Natural killer cell (primary cell): ENCODE measurements around the gene VWA3B. TPM values are rescaled to one million over a fixed set of nuclear protein-coding genes. Genes with fewer than 3 reads are reported as not detected.

Experiments
- ATAC-seq, 3 donors: fragments of 150-1000 bp in 2 of 3; fragments of 200-7000 bp in 1 of 3; cut with Tn5 transposase; 1 replicate in 1 of 3; 2 replicates in 2 of 3; pipeline ENCODE4 v1.10.0; 2021; ENCODE audit warnings: mild to moderate bottlenecking in 2 of 3, moderate library complexity in 2 of 3
- DNase-seq, 2 donors: peaks; one replicate each; pipeline versions ENCODE4 v3.0.0 to v3.0.0-alpha.2; 2013 to 2021; ENCODE audit warnings: mixed read lengths in 1 of 2
- H3K27ac ChIP-seq: one replicate; pipeline ENCODE4 v1.5.1; 2013; ENCODE audit warnings: mild to moderate bottlenecking, low read length
- H3K27me3 ChIP-seq: one replicate; pipeline ENCODE4 v1.6.1; 2013; ENCODE audit warnings: low read length; ENCODE audit not compliant: control insufficient read depth, insufficient read depth
- H3K36me3 ChIP-seq: one replicate; pipeline ENCODE4 v1.6.1; 2013; ENCODE audit warnings: low read length; ENCODE audit not compliant: control insufficient read depth, insufficient read depth
- H3K4me1 ChIP-seq: one replicate; pipeline ENCODE4 v1.6.1; 2013; ENCODE audit warnings: low read length; ENCODE audit not compliant: control insufficient read depth, insufficient read depth
- H3K4me3 ChIP-seq: one replicate; pipeline ENCODE4 v1.5.1; 2013; ENCODE audit warnings: low read length
- H3K9me3 ChIP-seq: one replicate; pipeline ENCODE4 v1.6.1; 2013; ENCODE audit warnings: low read length; ENCODE audit not compliant: control insufficient read depth, insufficient read depth
- H3K27ac Mint-ChIP-seq, 2 donors: one replicate each; pipeline ENCODE4 v1.8.0; 2022; ENCODE audit warnings: mild to moderate bottlenecking in 2 of 2, mixed read lengths in 2 of 2, moderate library complexity in 1 of 2
- H3K27me3 Mint-ChIP-seq, 2 donors: one replicate each; pipeline ENCODE4 v1.8.0; 2022; ENCODE audit warnings: low read depth in 2 of 2, mixed read lengths in 2 of 2
- H3K36me3 Mint-ChIP-seq: one replicate; pipeline ENCODE4 v1.8.0; 2022; ENCODE audit warnings: mixed read lengths
- H3K4me1 Mint-ChIP-seq, 2 donors: one replicate each; pipeline ENCODE4 v1.8.0; 2022; ENCODE audit warnings: mixed read lengths in 2 of 2
- H3K4me3 Mint-ChIP-seq: one replicate; pipeline ENCODE4 v1.8.0; 2022; ENCODE audit warnings: mild to moderate bottlenecking, moderate library complexity, mixed read lengths
- H3K9me3 Mint-ChIP-seq, 2 donors: one replicate each; pipeline ENCODE4 v1.8.0; 2022; ENCODE audit warnings: mixed read lengths in 2 of 2
- WGBS: methylation state at CpG from one replicate; pipeline ENCODE4 v1.1.7; 2013; ENCODE audit warnings: missing lambda C conversion rate; ENCODE audit not compliant: insufficient coverage; 5-methylcytosine and 5-hydroxymethylcytosine counted together
- intact Hi-C: fragments of 100-400 bp; cut with micrococcal nuclease; formaldehyde crosslinking; loops from one replicate; pipeline ENCODE4 v1.14.2; 2022
- total RNA-seq, 4 donors: library from RNA; stranded (reverse); fragments of 120-200 nt in 1 of 4; gene quantifications; one replicate each; pipeline versions ENCODE4 v1.2.3 to v1.2.4, GENCODE V29; 2013 to 2022
- TF ChIP-seq, protein P1 (sequence below): fragments of 200-600 bp; IDR thresholded peaks from one replicate; pipeline ENCODE4 v1.8.0; 2022; ENCODE audit warnings: antibody characterized with exemption

VWA3B gene
- total RNA-seq, 3 donors from 2014 or later (not counting 1 experiment from before 2014, with no cell fraction given), result not detected

DNA sequence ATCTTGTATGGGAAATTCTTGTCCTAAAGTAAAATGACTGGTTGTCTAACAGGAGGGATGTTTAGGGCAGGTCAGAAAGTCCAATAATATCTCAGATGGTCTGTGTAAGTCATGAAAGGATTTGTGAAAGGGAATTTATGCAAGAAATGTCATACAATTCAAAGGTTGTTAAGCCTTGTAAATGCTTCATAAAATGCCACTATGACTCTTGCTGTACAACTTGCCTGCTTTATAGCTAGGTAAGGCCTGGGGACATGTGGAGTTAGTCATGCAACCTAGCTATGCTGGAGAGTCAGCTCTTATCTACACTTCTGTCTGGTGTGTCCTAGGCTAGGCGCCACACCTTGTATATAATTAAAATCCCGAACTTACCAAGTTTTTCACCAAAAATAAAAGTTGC, 36.9 kb upstream of the VWA3B start:
- H3K27me3 ChIP-seq, result no peaks in the 10 kb centered on the region
- intact Hi-C loops, result no loop called here
- Mint-ChIP-seq H3K27me3 (peaks cover 0 to 8% of the 10 kb centered on the region in 2 donors), H3K4me3 (no peak overlapping the region), H3K4me1 (no peaks in the 10 kb centered on the region), H3K36me3 (peaks cover 2% of the 10 kb centered on the region), H3K27ac (no peak overlapping the region), H3K9me3 (no peaks in the 10 kb centered on the region)
- H3K27ac ChIP-seq, result no peak overlapping the region
- DNase-seq (no peak), ATAC-seq (no peak)
- TF ChIP-seq, protein P1, sequence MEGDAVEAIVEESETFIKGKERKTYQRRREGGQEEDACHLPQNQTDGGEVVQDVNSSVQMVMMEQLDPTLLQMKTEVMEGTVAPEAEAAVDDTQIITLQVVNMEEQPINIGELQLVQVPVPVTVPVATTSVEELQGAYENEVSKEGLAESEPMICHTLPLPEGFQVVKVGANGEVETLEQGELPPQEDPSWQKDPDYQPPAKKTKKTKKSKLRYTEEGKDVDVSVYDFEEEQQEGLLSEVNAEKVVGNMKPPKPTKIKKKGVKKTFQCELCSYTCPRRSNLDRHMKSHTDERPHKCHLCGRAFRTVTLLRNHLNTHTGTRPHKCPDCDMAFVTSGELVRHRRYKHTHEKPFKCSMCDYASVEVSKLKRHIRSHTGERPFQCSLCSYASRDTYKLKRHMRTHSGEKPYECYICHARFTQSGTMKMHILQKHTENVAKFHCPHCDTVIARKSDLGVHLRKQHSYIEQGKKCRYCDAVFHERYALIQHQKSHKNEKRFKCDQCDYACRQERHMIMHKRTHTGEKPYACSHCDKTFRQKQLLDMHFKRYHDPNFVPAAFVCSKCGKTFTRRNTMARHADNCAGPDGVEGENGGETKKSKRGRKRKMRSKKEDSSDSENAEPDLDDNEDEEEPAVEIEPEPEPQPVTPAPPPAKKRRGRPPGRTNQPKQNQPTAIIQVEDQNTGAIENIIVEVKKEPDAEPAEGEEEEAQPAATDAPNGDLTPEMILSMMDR, result no peak
- H3K4me1 ChIP-seq, result no peaks in the 10 kb centered on the region
- no peak overlapping the region for H3K4me3 ChIP-seq
- no peaks in the 10 kb centered on the region for H3K9me3 ChIP-seq
- no peaks in the 10 kb centered on the region for H3K36me3 ChIP-seq
- WGBS, result 100% methylated on average over 1 of the region's 2 CpGs

DNA sequence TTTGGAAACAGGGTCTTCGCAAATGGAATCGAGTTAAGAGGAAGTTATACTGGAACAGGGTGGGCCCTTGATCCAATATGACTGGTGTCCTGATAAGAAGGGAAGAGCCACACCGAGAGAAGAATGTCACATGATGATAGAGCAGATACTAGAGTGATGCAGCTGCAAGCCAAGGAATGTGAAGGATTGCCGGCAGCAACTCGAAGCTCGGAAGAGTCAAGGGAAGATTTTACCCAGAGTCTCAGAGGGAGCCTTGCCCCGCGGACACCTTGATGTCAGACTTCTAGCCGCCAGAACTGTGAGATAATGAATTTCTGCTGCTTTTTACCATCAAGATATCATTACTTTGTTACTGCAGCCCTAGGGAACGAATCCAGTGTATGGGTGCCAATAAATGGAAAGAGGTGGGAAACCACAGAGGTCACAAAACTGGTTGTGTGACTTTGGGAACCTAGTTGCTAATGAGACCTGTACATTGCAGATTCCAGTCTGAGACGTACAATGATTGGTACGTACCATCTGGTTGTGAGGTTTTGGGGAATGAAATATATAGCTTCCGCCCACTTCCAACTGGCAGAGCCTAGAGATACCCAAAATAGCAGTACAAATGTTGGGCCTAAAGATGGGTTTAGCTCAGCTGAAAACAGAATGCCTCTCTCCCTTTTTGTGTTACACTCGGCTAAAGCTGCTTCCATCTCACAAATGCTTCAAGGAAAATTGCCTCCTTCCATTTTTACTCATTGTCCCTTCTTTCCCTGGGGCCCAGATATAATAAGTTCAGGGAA, 28.6 kb upstream of the VWA3B start:
- TF ChIP-seq, protein P1, result no peak
- Histone ChIP-seq H3K4me1 (no peaks in the 10 kb centered on the region), H3K4me3 (no peak overlapping the region), H3K9me3 (no peaks in the 10 kb centered on the region), H3K27me3 (no peaks in the 10 kb centered on the region), H3K36me3 (no peaks in the 10 kb centered on the region), H3K27ac (no peak overlapping the region)
- Mint-ChIP-seq H3K36me3 (no peaks in the 10 kb centered on the region), H3K4me3 (no peak overlapping the region), H3K27me3 (peaks cover 0 to 5% of the 10 kb centered on the region in 2 donors), H3K4me1 (no peaks in the 10 kb centered on the region), H3K27ac (no peak overlapping the region), H3K9me3 (no peaks in the 10 kb centered on the region)
- 95% methylated on average over 14 of the region's 14 CpGs for WGBS
- DNase-seq, result no peak
- intact Hi-C loops, result no loop called here
- no peak for ATAC-seq

DNA sequence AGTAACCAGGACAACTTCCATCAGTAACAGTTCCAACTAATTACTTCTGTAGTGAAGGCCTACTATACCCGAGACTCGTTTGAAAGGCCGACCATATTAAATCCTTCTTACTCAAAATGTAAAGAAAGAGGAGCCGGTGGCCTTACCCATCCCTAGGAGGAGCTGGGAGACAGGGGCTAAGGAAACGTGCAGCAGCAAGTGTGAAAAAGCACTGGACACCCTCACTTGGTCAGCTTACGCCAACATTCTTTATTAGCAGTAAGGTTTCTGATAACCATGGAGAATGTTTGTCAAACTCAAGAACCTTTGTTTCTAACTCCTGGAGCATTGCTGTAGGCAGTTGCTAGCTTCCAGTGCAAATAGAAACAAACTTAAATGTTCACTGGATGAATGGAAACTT, 26.7 kb upstream of the VWA3B start:
- Histone ChIP-seq H3K4me3 (no peak overlapping the region), H3K4me1 (no peaks in the 10 kb centered on the region), H3K9me3 (no peaks in the 10 kb centered on the region), H3K36me3 (no peaks in the 10 kb centered on the region), H3K27me3 (peaks cover 8% of the 10 kb centered on the region), H3K27ac (no peak overlapping the region)
- no peak overlapping the region for H3K4me3 Mint-ChIP-seq
- ATAC-seq (no peak), DNase-seq (no peak)
- no peaks in the 10 kb centered on the region for H3K4me1 Mint-ChIP-seq
- H3K27me3 Mint-ChIP-seq, result peaks cover 0 to 14% of the 10 kb centered on the region in 2 donors
- TF ChIP-seq, protein P1, result no peak
- H3K9me3 Mint-ChIP-seq, result no peaks in the 10 kb centered on the region
- WGBS, result 98% methylated on average over 6 of the region's 6 CpGs
- intact Hi-C loops, result no loop called here
- no peaks in the 10 kb centered on the region for H3K36me3 Mint-ChIP-seq
- H3K27ac Mint-ChIP-seq, result no peak overlapping the region
